ENCODE measurements around the gene RAB35. TPM values are rescaled to one million over a fixed set of nuclear protein-coding genes. Genes with fewer than 3 reads are reported as not detected.

The RAB35 gene
- total RNA-seq, 4 donors from 2014 or later: 31.5 to 39.5 (median 33.8) TPM

GRCh38 chr12:120138366-120138765 is 21.8 kb upstream of the RAB35 start:
- intact Hi-C loops (cut with DNase I; ENCODE audit: low total_unique reads): no loop called here
- 89 to 94% methylated on average over 9 of the region's 9 CpGs for WGBS, 2 donors
- TF ChIP-seq POLR2A (IDR thresholded peaks at IDR 0.05): no peak
- TF ChIP-seq CTCF (IDR thresholded peaks at IDR 0.05): no peak
- H3K4me3 ChIP-seq (ENCODE audit: low read depth, poor library complexity, severe bottlenecking): no peak overlapping the region
- DNase-seq (ENCODE audit: low spot score in 2 of 2): no peak

- 92 to 93% methylated on average over 11 of the region's 11 CpGs for WGBS, 2 donors
- H3K4me3 ChIP-seq (ENCODE audit: low read depth, poor library complexity, severe bottlenecking): no peak overlapping the region
- no peak for TF ChIP-seq POLR2A (IDR thresholded peaks at IDR 0.05)
- no peak for TF ChIP-seq CTCF (IDR thresholded peaks at IDR 0.05)
- DNase-seq (ENCODE audit: low spot score in 2 of 2): no peak
- intact Hi-C loops (cut with DNase I; ENCODE audit: low total_unique reads): no loop called here
Measured at GRCh38 chr12:120137833-120138232, 21.3 kb upstream of the RAB35 start.

GRCh38 chr12:120136093-120136770 is 19.7 kb upstream of the RAB35 start:
- TF ChIP-seq CTCF (IDR thresholded peaks at IDR 0.05) (no peak), POLR2A (IDR thresholded peaks at IDR 0.05) (no peak)
- no peak overlapping the region for H3K4me3 ChIP-seq (ENCODE audit: low read depth, poor library complexity, severe bottlenecking)
- 83 to 85% methylated on average over 11 of the region's 11 CpGs for WGBS, 2 donors
- DNase-seq (ENCODE audit: low spot score in 2 of 2): no peak
- intact Hi-C loops (cut with DNase I; ENCODE audit: low total_unique reads): no loop called here

GRCh38 chr12:120134307-120134980 is 17.9 kb upstream of the RAB35 start:
- no peak for DNase-seq (ENCODE audit: low spot score in 2 of 2)
- intact Hi-C loops (cut with DNase I; ENCODE audit: low total_unique reads): no loop called here
- WGBS, 2 donors: 95 to 97% methylated on average over 16 to 20 of the region's 20 CpGs
- TF ChIP-seq POLR2A (IDR thresholded peaks at IDR 0.05): no peak
- no peak for TF ChIP-seq CTCF (IDR thresholded peaks at IDR 0.05)
- H3K4me3 ChIP-seq (ENCODE audit: low read depth, poor library complexity, severe bottlenecking): no peak overlapping the region

GRCh38 chr12:120132863-120133385 is 16.4 kb upstream of the RAB35 start:
- WGBS, 2 donors: 77 to 88% methylated on average over 6 of the region's 6 CpGs
- intact Hi-C loops (cut with DNase I; ENCODE audit: low total_unique reads): no loop called here
- DNase-seq (ENCODE audit: low spot score in 2 of 2): no peak

GRCh38 chr12:120132054-120132836 is 15.7 kb upstream of the RAB35 start:
- DNase-seq (ENCODE audit: low spot score in 2 of 2): no peak
- TF ChIP-seq POLR2A (IDR thresholded peaks at IDR 0.05): no peak
- no peak for TF ChIP-seq CTCF (IDR thresholded peaks at IDR 0.05)
- 76 to 88% methylated on average over 9 of the region's 9 CpGs for WGBS, 2 donors
- intact Hi-C loops (cut with DNase I; ENCODE audit: low total_unique reads): no loop called here
- H3K4me3 ChIP-seq (ENCODE audit: low read depth, poor library complexity, severe bottlenecking): no peak overlapping the region

More at GRCh38 chr12:120132863-120133385, 16.4 kb upstream of the RAB35 start:
- H3K4me3 ChIP-seq (ENCODE audit: low read depth, poor library complexity, severe bottlenecking): no peak overlapping the region
- TF ChIP-seq POLR2A (IDR thresholded peaks at IDR 0.05): no peak

Measured in lower leg skin (tissue), 4 donors.